ENCODE data around the gene TAF8. TPM values are rescaled to one million over a fixed set of nuclear protein-coding genes. Genes with fewer than 3 reads are reported as not detected.
"Not testable (repeated sequence)": the region's sequence is repeated elsewhere in the genome, so short reads cannot be mapped to it uniquely, and the experiment has no call there.

TAF8 gene
- 18.1 and 26.5 TPM in 2 replicates for total RNA-seq (2014; rRNA removed)
- polyA plus RNA-seq (2012) = 9.8 TPM

GRCh38 chr6:42050297-42051267, at the start of gene TAF8:
TSS of gene TAF8 (plus strand) at chr6:42050524. CDS start at chr6:42050542, 18 bp downstream.
- DNase-seq (ENCODE audit: low read depth) = peak; percentile 87

GRCh38 chr6:42001506-42001905, 48.8 kb upstream of the TAF8 start:
- no peak for DNase-seq (ENCODE audit: low read depth)

- not testable (repeated sequence) for DNase-seq (ENCODE audit: low read depth)
These were observed 46.7 kb upstream of the TAF8 start for GRCh38 chr6:42003658-42004057.

- peak; percentile 43 for DNase-seq (ENCODE audit: low read depth)
These were observed 42.8 kb upstream of the TAF8 start for GRCh38 chr6:42007286-42008137.

- DNase-seq (ENCODE audit: low read depth) = not testable (repeated sequence)
These were observed 42.2 kb upstream of the TAF8 start for GRCh38 chr6:42008138-42008528.

GRCh38 chr6:42009844-42010184, 40.5 kb upstream of the TAF8 start:
- no peak for DNase-seq (ENCODE audit: low read depth)

- DNase-seq (ENCODE audit: low read depth) = peak; percentile 87
These were observed 40.0 kb upstream of the TAF8 start for GRCh38 chr6:42010185-42010891.

GRCh38 chr6:42010909-42011308, 39.4 kb upstream of the TAF8 start:
- DNase-seq (ENCODE audit: low read depth) = no peak

GRCh38 chr6:42012501-42013133, 37.7 kb upstream of the TAF8 start:
- DNase-seq (ENCODE audit: low read depth) = peak; percentile 33

- DNase-seq (ENCODE audit: low read depth) = peak; percentile 30
These were observed 37.2 kb upstream of the TAF8 start for GRCh38 chr6:42013134-42013516.

- DNase-seq (ENCODE audit: low read depth) = peak; percentile 91
These were observed 33.2 kb upstream of the TAF8 start for GRCh38 chr6:42017021-42017643.

GRCh38 chr6:42020967-42021366, 29.4 kb upstream of the TAF8 start:
- no peak for DNase-seq (ENCODE audit: low read depth)

- DNase-seq (ENCODE audit: low read depth) = no peak
These were observed 28.2 kb upstream of the TAF8 start for GRCh38 chr6:42021847-42022754.

GRCh38 chr6:42022755-42023384, 27.5 kb upstream of the TAF8 start:
- no peak for DNase-seq (ENCODE audit: low read depth)

GRCh38 chr6:42025066-42025844, 25.1 kb upstream of the TAF8 start:
- no peak for DNase-seq (ENCODE audit: low read depth)

GRCh38 chr6:42025845-42026243, 24.5 kb upstream of the TAF8 start:
- no peak for DNase-seq (ENCODE audit: low read depth)

GRCh38 chr6:42026540-42026939, 23.8 kb upstream of the TAF8 start:
- no peak for DNase-seq (ENCODE audit: low read depth)
